OCI-LY1 (cell line): ENCODE data around the gene HOXA3.

Experiments used
- H2AFZ ChIP-seq: fragments of 200-600 bp; sonication (generic), shearing (Covaris generic); 2 replicates; pipeline ENCODE4 v1.6.0; 2014; ENCODE audit warnings: antibody characterized with exemption, mild to moderate bottlenecking, low read length
- H3F3A ChIP-seq: fragments of 200-600 bp; sonication (generic), shearing (Covaris generic); 2 replicates; pipeline ENCODE4 v1.6.0; 2014; ENCODE audit warnings: mild to moderate bottlenecking, antibody characterized with exemption, low read length, moderate library complexity; ENCODE audit not compliant: insufficient read depth
- H3K27ac ChIP-seq: fragments of 200-600 bp; sonication (generic); 2 replicates; pipeline ENCODE4 v1.5.1; 2014; ENCODE audit warnings: low read length, mixed run types, mild to moderate bottlenecking, low read depth; ENCODE audit not compliant: poor library complexity, severe bottlenecking
- H3K27me3 ChIP-seq: fragments of 200-600 bp; sonication (generic); 2 replicates; pipeline ENCODE4 v1.6.0; 2014; ENCODE audit warnings: antibody characterized with exemption, mild to moderate bottlenecking, low read length, moderate library complexity; ENCODE audit not compliant: insufficient read depth
- H3K36me3 ChIP-seq: fragments of 200-600 bp; sonication (generic); 2 replicates; pipeline ENCODE4 v1.6.1; 2014; ENCODE audit warnings: mild to moderate bottlenecking, antibody characterized with exemption, low read length, moderate library complexity, mixed read lengths; ENCODE audit not compliant: insufficient read depth
- H3K4me1 ChIP-seq: fragments of 200-600 bp; sonication (generic); 2 replicates; pipeline ENCODE4 v1.5.1; 2014; ENCODE audit warnings: mild to moderate bottlenecking, low read length, moderate library complexity; ENCODE audit not compliant: insufficient read depth, severe bottlenecking
- H3K4me2 ChIP-seq: fragments of 200-600 bp; sonication (generic), shearing (Covaris generic); 2 replicates; pipeline ENCODE4 v1.6.1; 2014; ENCODE audit warnings: low read length
- H3K4me3 ChIP-seq: fragments of 200-600 bp; sonication (generic); 2 replicates; pipeline ENCODE4 v1.5.1; 2014; ENCODE audit warnings: low read length, low read depth, mild to moderate bottlenecking, mixed read lengths; ENCODE audit not compliant: poor library complexity, severe bottlenecking
- H3K79me2 ChIP-seq: fragments of 200-600 bp; shearing (Covaris generic); 2 replicates; pipeline ENCODE4 v1.6.1; 2016; ENCODE audit warnings: mixed run types, low read length, mixed read lengths; ENCODE audit not compliant: insufficient read depth
- H3K9ac ChIP-seq: fragments of 200-600 bp; sonication (generic), shearing (Covaris generic); 2 replicates; pipeline ENCODE4 v1.6.1; 2014; ENCODE audit warnings: mild to moderate bottlenecking, low read length, mixed read lengths
- H3K9me2 ChIP-seq: fragments of 200-600 bp; sonication (generic), shearing (Covaris generic); 2 replicates; pipeline ENCODE4 v1.6.1; 2014; ENCODE audit warnings: low read depth, mild to moderate bottlenecking, low read length, mixed read lengths
- H3K9me3 ChIP-seq: fragments of 200-600 bp; shearing (Covaris generic); 2 replicates; pipeline ENCODE4 v1.6.1; 2014; ENCODE audit warnings: low read length, mixed read lengths
- H4K20me1 ChIP-seq: fragments of 200-600 bp; sonication (generic), shearing (Covaris generic); 2 replicates; pipeline ENCODE4 v1.6.0; 2016; ENCODE audit warnings: mild to moderate bottlenecking, low read length; ENCODE audit not compliant: insufficient read depth
- EZH2 ChIP-seq: fragments of 200-600 bp; sonication (generic), shearing (Covaris generic); IDR thresholded peaks from 2 replicates; pipeline ENCODE4 v1.8.0; 2017; ENCODE audit warnings: borderline replicate concordance, mixed run types, mild to moderate bottlenecking, antibody characterized with exemption, low read length, moderate library complexity, mixed read lengths
- TF ChIP-seq, protein P1 (sequence below): fragments of 200-600 bp; sonication (generic), shearing (Covaris generic); IDR thresholded peaks from 2 replicates; pipeline ENCODE4 v1.5.1; 2017; ENCODE audit warnings: mild to moderate bottlenecking, antibody characterized with exemption, low read length, moderate library complexity, mixed read lengths

HOXA3 gene

DNA sequence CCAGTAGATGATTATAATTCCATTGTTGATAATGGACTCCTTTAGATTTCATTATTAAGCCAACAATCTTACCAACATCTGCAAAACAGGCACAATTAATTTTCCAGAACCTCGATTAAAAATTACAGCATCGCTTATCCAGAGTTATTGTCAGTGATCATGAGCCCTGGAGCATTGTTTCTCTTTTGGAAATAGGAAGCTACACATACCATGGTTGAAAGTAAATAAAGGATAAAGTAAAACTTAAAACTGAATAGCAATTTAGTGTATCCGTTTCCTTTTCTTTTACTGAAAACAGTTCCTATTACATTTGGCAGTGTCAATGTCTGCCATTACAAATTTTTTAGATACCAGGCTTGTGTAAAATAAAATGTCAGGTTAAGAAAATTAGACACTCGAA, 40.0 kb downstream of the HOXA3 start:
- Histone ChIP-seq H2AFZ (no peak overlapping the region), H3K27ac (no peak overlapping the region), H3K4me2 (no peak overlapping the region), H3K4me1 (no peaks in the 10 kb centered on the region), H3K27me3 (no peaks in the 10 kb centered on the region), H3K9ac (no peak overlapping the region), H3K9me3 (no peaks in the 10 kb centered on the region), H3K4me3 (no peak overlapping the region), H3K9me2 (no peaks in the 10 kb centered on the region), H4K20me1 (no peaks in the 10 kb centered on the region), H3K36me3 (no peaks in the 10 kb centered on the region), H3F3A (no peaks in the 10 kb centered on the region), H3K79me2 (no peaks in the 10 kb centered on the region)
- no peak for TF ChIP-seq EZH2
- TF ChIP-seq, protein P1, sequence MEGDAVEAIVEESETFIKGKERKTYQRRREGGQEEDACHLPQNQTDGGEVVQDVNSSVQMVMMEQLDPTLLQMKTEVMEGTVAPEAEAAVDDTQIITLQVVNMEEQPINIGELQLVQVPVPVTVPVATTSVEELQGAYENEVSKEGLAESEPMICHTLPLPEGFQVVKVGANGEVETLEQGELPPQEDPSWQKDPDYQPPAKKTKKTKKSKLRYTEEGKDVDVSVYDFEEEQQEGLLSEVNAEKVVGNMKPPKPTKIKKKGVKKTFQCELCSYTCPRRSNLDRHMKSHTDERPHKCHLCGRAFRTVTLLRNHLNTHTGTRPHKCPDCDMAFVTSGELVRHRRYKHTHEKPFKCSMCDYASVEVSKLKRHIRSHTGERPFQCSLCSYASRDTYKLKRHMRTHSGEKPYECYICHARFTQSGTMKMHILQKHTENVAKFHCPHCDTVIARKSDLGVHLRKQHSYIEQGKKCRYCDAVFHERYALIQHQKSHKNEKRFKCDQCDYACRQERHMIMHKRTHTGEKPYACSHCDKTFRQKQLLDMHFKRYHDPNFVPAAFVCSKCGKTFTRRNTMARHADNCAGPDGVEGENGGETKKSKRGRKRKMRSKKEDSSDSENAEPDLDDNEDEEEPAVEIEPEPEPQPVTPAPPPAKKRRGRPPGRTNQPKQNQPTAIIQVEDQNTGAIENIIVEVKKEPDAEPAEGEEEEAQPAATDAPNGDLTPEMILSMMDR = no peak

- Histone ChIP-seq H3K9me2 (no peaks in the 10 kb centered on the region), H2AFZ (no peak overlapping the region), H3K27me3 (no peaks in the 10 kb centered on the region), H3K36me3 (no peaks in the 10 kb centered on the region), H3K4me3 (no peak overlapping the region), H3K9me3 (no peaks in the 10 kb centered on the region), H3K79me2 (no peaks in the 10 kb centered on the region), H3K4me1 (no peaks in the 10 kb centered on the region), H3K9ac (no peak overlapping the region), H4K20me1 (no peaks in the 10 kb centered on the region), H3K4me2 (no peak overlapping the region), H3K27ac (no peak overlapping the region), H3F3A (no peaks in the 10 kb centered on the region)
- TF ChIP-seq, protein P1 = no peak
- no peak for TF ChIP-seq EZH2
Observed at GRCh38 chr7:27111751-27112277, 40.6 kb downstream of the HOXA3 start.

DNA sequence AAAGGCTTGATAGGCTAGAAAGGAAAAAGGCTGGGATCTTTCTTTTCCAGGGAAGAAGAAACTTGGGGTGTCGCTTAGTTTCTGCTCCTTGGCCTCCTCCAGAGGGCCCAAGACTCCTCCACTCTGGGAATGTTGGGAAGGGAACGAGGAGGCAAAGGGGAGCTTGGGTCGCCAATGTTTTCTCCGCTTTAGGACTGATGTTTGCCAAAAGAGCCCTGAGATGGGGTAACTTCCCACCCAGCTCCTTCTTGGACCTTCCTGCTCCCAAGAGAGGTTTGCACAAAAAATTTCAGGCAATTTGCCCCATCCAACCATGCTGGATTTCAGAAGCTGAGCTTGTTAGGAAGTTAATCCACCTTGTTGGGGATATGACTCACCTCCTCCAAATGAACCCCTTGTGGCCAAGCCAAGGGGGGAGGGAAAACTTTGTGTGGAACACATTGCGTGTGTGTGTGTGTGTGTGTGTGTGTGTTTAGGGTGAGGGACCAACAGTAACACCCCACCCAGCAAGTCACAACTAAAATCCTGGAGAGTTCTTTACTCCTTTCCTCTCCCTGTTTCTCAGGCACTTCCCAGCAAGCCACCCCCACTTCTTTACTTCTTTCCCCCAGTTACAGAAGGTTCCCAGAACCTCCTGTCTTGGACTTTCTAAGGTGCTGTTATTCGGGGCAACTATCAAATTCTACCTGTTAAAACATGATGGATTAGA, 41.2 kb downstream of the HOXA3 start:
- H3K36me3 ChIP-seq = no peaks in the 10 kb centered on the region
- H3F3A ChIP-seq = no peaks in the 10 kb centered on the region
- no peaks in the 10 kb centered on the region for H4K20me1 ChIP-seq
- H3K27ac ChIP-seq = no peak overlapping the region
- H2AFZ ChIP-seq = no peak overlapping the region
- H3K4me3 ChIP-seq = no peak overlapping the region
- H3K9me2 ChIP-seq = no peaks in the 10 kb centered on the region
- no peak overlapping the region for H3K9ac ChIP-seq
- H3K4me2 ChIP-seq = no peak overlapping the region
- H3K27me3 ChIP-seq = no peaks in the 10 kb centered on the region
- no peak for TF ChIP-seq EZH2
- TF ChIP-seq, protein P1 = no peak
- H3K79me2 ChIP-seq = no peaks in the 10 kb centered on the region
- H3K4me1 ChIP-seq = no peaks in the 10 kb centered on the region
- H3K9me3 ChIP-seq = no peaks in the 10 kb centered on the region
